H1 (cell line): ENCODE results near the gene PCBP1. TPM values are rescaled to one million over a fixed set of nuclear protein-coding genes. Genes with fewer than 3 reads are reported as not detected.

Source experiments
- ATF3 ChIP-seq: IDR thresholded peaks from 2 replicates; pipeline ENCODE4 v1.6.1; 2011; ENCODE audit warnings: low read depth, mild to moderate bottlenecking, low read length; ENCODE audit not compliant: insufficient read depth
- BACH1 ChIP-seq: IDR thresholded peaks from 2 replicates; pipeline ENCODE4 v1.6.1; 2012; ENCODE audit warnings: low read length, improper control_type of control experiment
- CHD1 ChIP-seq: IDR thresholded peaks from 2 replicates; pipeline ENCODE4 v1.6.1; 2012; ENCODE audit warnings: low read depth, low read length, improper control_type of control experiment
- PHF8 ChIP-seq: fragments of 200-600 bp; sonication (generic); conservative IDR thresholded peaks from 2 replicates; pipeline ENCODE4 v1.7.1; 2012; ENCODE audit warnings: low read depth, mild to moderate bottlenecking, inconsistent platforms, low read length, moderate library complexity
- POLR2AphosphoS5 ChIP-seq: IDR thresholded peaks from 2 replicates; pipeline ENCODE4 v1.6.1; 2011; ENCODE audit warnings: low read depth, low read length
- RAD21 ChIP-seq, 2 experiments: IDR thresholded peaks in 1 of 2; conservative IDR thresholded peaks in 1 of 2; 2 replicates each; pipeline ENCODE4 v1.6.1; 2011; ENCODE audit warnings: low read depth in 2 of 2, low read length in 2 of 2, improper control_type of control experiment in 1 of 2, inconsistent platforms in 1 of 2, mild to moderate bottlenecking in 1 of 2, moderate library complexity in 1 of 2
- SAP30 ChIP-seq: fragments of 300-600 bp; sonication (generic); IDR thresholded peaks from 2 replicates; pipeline ENCODE4 v1.7.1; 2012; ENCODE audit warnings: low read length, moderate library complexity, mild to moderate bottlenecking, inconsistent platforms; ENCODE audit not compliant: insufficient read depth, insufficient replicate concordance
- SIRT6 ChIP-seq: IDR thresholded peaks from one replicate; pipeline ENCODE4 v1.7.1; 2012; ENCODE audit warnings: low read length, inconsistent platforms
- TAF1 ChIP-seq: IDR thresholded peaks from 2 replicates; pipeline ENCODE4 v1.6.1; 2011; ENCODE audit warnings: mild to moderate bottlenecking, low read depth, low read length
- YY1 ChIP-seq: IDR thresholded peaks from 2 replicates; pipeline ENCODE4 v1.6.1; 2011; ENCODE audit warnings: low read depth, mild to moderate bottlenecking, low read length
- ZNF274 ChIP-seq: IDR thresholded peaks from 2 replicates; pipeline ENCODE4 v1.7.0; 2012; ENCODE audit warnings: low read length, borderline replicate concordance; ENCODE audit errors: extremely low read depth
- polyA plus RNA-seq, 7 experiments: library from polyadenylated mRNA; depleted of rRNA in 3 of 7; stranded (reverse) in 5 of 7; unstranded in 2 of 7; fragments of >200 nt in 5 of 7; fragments of 200-250 nt in 2 of 7; gene quantifications; 1 replicate in 5 of 7; 2 replicates in 1 of 7; 4 replicates in 1 of 7; pipeline versions ENCODE4 v1.2.1 to v1.2.3, GENCODE V29; 2011 to 2013; ENCODE audit warnings: missing spikeins in 2 of 7, mixed read lengths in 2 of 7
- total RNA-seq: library from RNA; stranded (reverse); fragmentation: NEBNext Ultra II Directional; extraction: Animal tissue kit (Norgen Biotek cat#: 25700); gene quantifications from 2 replicates; pipeline ENCODE4 v1.2.1, GENCODE V29; 2021

The PCBP1 gene
- total and polyA plus RNA-seq, 2 of the 8 experiments (the other 6 are each of a cell fraction or from before 2014, with no cell fraction given) = 279 to 493 TPM

GRCh38 chr2:70087702-70088597 is 673 bp downstream of the PCBP1 start (continued):
- peak; percentile 32 for TF ChIP-seq SAP30
- TF ChIP-seq ATF3 = no peak
- peak in 1 of 2 experiments; percentile 14; a peak in 2 of 4 replicates for TF ChIP-seq RAD21 (IDR thresholded peaks at IDR 0.05 in 1 of 2, conservative IDR thresholded peaks at IDR 0.05 in 1 of 2; ENCODE audit: low read depth in 2 of 2, low read length in 2 of 2)
- TF ChIP-seq ZNF274 = no peak
- no peak for TF ChIP-seq SIRT6
- 0 out of 2 replicates have a peak, but pooled peaks have one; percentile 2 for TF ChIP-seq PHF8
- peak; percentile 75; the same call in 1 of the 2 replicates for TF ChIP-seq BACH1
- TF ChIP-seq CHD1 = peak; percentile 21; the same call in 1 of the 2 replicates
- peak; percentile 93; the same call in 1 of the 2 replicates for TF ChIP-seq POLR2AphosphoS5
- TF ChIP-seq YY1 = 0 out of 2 replicates have a peak, but pooled peaks have one; percentile 18
- TF ChIP-seq TAF1 = peak; percentile 71
